Left lobe of liver (tissue), 2 donors: ENCODE measurements around the gene GRID1. TPM values are rescaled to one million over a fixed set of nuclear protein-coding genes. Genes with fewer than 3 reads are reported as not detected.

Experiments
- ATAC-seq: fragments of 200-7000 bp; cut with Tn5 transposase; one replicate; pipeline ENCODE4 v1.9.1; 2020; ENCODE audit warnings: mild to moderate bottlenecking, moderate library complexity
- DNase-seq: peaks from one replicate; pipeline ENCODE4 v3.0.0-alpha.2; 2020; ENCODE audit warnings: low spot score
- total RNA-seq: library from RNA; stranded (reverse); gene quantifications from one replicate; pipeline ENCODE4 v1.2.1, GENCODE V29; 2021
- donor health status: DM: no; HTN: no; CAD: no; lungs with moderate emphysema.
- donor health status: DM: no; HTN: yes; CAD: no.

The GRID1 gene
- total RNA-seq, 1 donor from 2014 or later: 0.58 TPM

GRCh38 chr10:86219271-86219670 is 147.3 kb downstream of the GRID1 start:
- DNase-seq (no peak), ATAC-seq (no peak)

- ATAC-seq (no peak), DNase-seq (no peak)
Observed at GRCh38 chr10:86218842-86219241, 147.8 kb downstream of the GRID1 start.

GRCh38 chr10:86218160-86218559 is 148.4 kb downstream of the GRID1 start:
- DNase-seq: no peak
- no peak for ATAC-seq

- ATAC-seq (no peak), DNase-seq (no peak)
Observed at GRCh38 chr10:86217371-86218080, 149.1 kb downstream of the GRID1 start.

- no peak for ATAC-seq
- DNase-seq: no peak
Observed at GRCh38 chr10:86216886-86217285, 149.7 kb downstream of the GRID1 start.

GRCh38 chr10:86215712-86216111 is 150.9 kb downstream of the GRID1 start:
- ATAC-seq (no peak), DNase-seq (no peak)

GRCh38 chr10:86215046-86215445 is 151.5 kb downstream of the GRID1 start:
- DNase-seq: no peak
- ATAC-seq: no peak

- ATAC-seq (no peak), DNase-seq (no peak)
Observed at GRCh38 chr10:86213148-86213547, 153.4 kb downstream of the GRID1 start.

- DNase-seq: no peak
- no peak for ATAC-seq
Observed at GRCh38 chr10:86212391-86212700, 154.2 kb downstream of the GRID1 start.

GRCh38 chr10:86211691-86212390 is 154.8 kb downstream of the GRID1 start:
- no peak for DNase-seq
- no peak for ATAC-seq

GRCh38 chr10:86210416-86210815 is 156.2 kb downstream of the GRID1 start:
- no peak for DNase-seq
- ATAC-seq: no peak

GRCh38 chr10:86209726-86210125 is 156.9 kb downstream of the GRID1 start:
- DNase-seq (no peak), ATAC-seq (no peak)

- DNase-seq (no peak), ATAC-seq (no peak)
Observed at GRCh38 chr10:86207226-86207625, 159.4 kb downstream of the GRID1 start.

- no peak for DNase-seq
Observed at GRCh38 chr10:86206240-86206579, 160.4 kb downstream of the GRID1 start.

GRCh38 chr10:86205306-86206239 is 161.0 kb downstream of the GRID1 start:
- DNase-seq (no peak), ATAC-seq (peak; percentile 20)

More at GRCh38 chr10:86206240-86206579, 160.4 kb downstream of the GRID1 start:
- ATAC-seq: no peak

GRCh38 chr10:86204421-86205305 is 161.9 kb downstream of the GRID1 start:
- no peak for ATAC-seq
- no peak for DNase-seq

- DNase-seq: no peak
Observed at GRCh38 chr10:86203162-86203905, 163.3 kb downstream of the GRID1 start.

GRCh38 chr10:86202226-86202735 is 164.3 kb downstream of the GRID1 start:
- ATAC-seq (no peak), DNase-seq (no peak)

More at GRCh38 chr10:86203162-86203905, 163.3 kb downstream of the GRID1 start:
- peak; percentile 62 for ATAC-seq

GRCh38 chr10:86200867-86201266 is 165.7 kb downstream of the GRID1 start:
- no peak for DNase-seq
- ATAC-seq: no peak

GRCh38 chr10:86200269-86200668 is 166.3 kb downstream of the GRID1 start:
- DNase-seq: no peak
- ATAC-seq: no peak
